ENCODE results near the gene RELN.

Gene RELN

GRCh38 chr7:103843689-103844480 is 145.6 kb downstream of the RELN start:
- TF ChIP-seq REST (IDR thresholded peaks at IDR 0.05; ENCODE audit: insufficient read depth in 1 of 2, low read depth in 2 of 2, low read length in 2 of 2): no peak
- no peak for TF ChIP-seq TAF1 (IDR thresholded peaks at IDR 0.05; ENCODE audit: borderline replicate concordance, insufficient read depth, low read length)
- no peak for TF ChIP-seq FOXP2 (optimal IDR thresholded peaks at IDR 0.05; ENCODE audit: borderline replicate concordance, extremely low read depth, extremely low read length, insufficient read depth)

GRCh38 chr7:103833401-103833800 is 156.1 kb downstream of the RELN start:
- TF ChIP-seq TAF1 (IDR thresholded peaks at IDR 0.05; ENCODE audit: borderline replicate concordance, insufficient read depth, low read length): no peak
- no peak for TF ChIP-seq POLR2AphosphoS5 (IDR thresholded peaks at IDR 0.05; ENCODE audit: low read depth, low read length)
- no peak for TF ChIP-seq FOXP2 (optimal IDR thresholded peaks at IDR 0.05; ENCODE audit: borderline replicate concordance, extremely low read depth, extremely low read length, insufficient read depth)
- TF ChIP-seq REST (IDR thresholded peaks at IDR 0.05; ENCODE audit: insufficient read depth in 1 of 2, low read depth in 2 of 2, low read length in 2 of 2): no peak
- TF ChIP-seq SIN3A (IDR thresholded peaks at IDR 0.05; ENCODE audit: borderline replicate concordance, insufficient read depth, low read length): no peak

- TF ChIP-seq TAF1 (IDR thresholded peaks at IDR 0.05; ENCODE audit: borderline replicate concordance, insufficient read depth, low read length) (no peak), POLR2AphosphoS5 (IDR thresholded peaks at IDR 0.05; ENCODE audit: low read depth, low read length) (no peak), REST (IDR thresholded peaks at IDR 0.05; ENCODE audit: insufficient read depth in 1 of 2, low read depth in 2 of 2, low read length in 2 of 2) (no peak), FOXP2 (optimal IDR thresholded peaks at IDR 0.05; ENCODE audit: borderline replicate concordance, extremely low read depth, extremely low read length, insufficient read depth) (no peak)
These were observed 157.0 kb downstream of the RELN start for GRCh38 chr7:103832438-103832837.

GRCh38 chr7:103824251-103824650 is 165.2 kb downstream of the RELN start:
- TF ChIP-seq SIN3A (IDR thresholded peaks at IDR 0.05; ENCODE audit: borderline replicate concordance, insufficient read depth, low read length) (no peak), REST (IDR thresholded peaks at IDR 0.05; ENCODE audit: insufficient read depth in 1 of 2, low read depth in 2 of 2, low read length in 2 of 2) (no peak), POLR2AphosphoS5 (IDR thresholded peaks at IDR 0.05; ENCODE audit: low read depth, low read length) (no peak), FOXP2 (optimal IDR thresholded peaks at IDR 0.05; ENCODE audit: borderline replicate concordance, extremely low read depth, extremely low read length, insufficient read depth) (no peak), TAF1 (IDR thresholded peaks at IDR 0.05; ENCODE audit: borderline replicate concordance, insufficient read depth, low read length) (no peak)

Data from PFSK-1 (cell line).